Spleen (tissue), 11 donors: Measurements from ENCODE around the gene MT1F. TPM values are rescaled to one million over a fixed set of nuclear protein-coding genes. Genes with fewer than 3 reads are reported as not detected.

ENCODE experiments used
- DNase-seq: peaks from one replicate; pipeline ENCODE4 v3.0.0-alpha.2; 2020
- H3K27ac ChIP-seq, 8 donors: fragments of 200-600 bp; sonication (generic) in 7 of 8; 1 replicate in 4 of 8; 2 replicates in 4 of 8; pipeline versions ENCODE4 v1.5.0 to v1.8.0; 2016 to 2021; ENCODE audit warnings: inconsistent platforms in 4 of 8, mild to moderate bottlenecking in 4 of 8, moderate library complexity in 1 of 8
- H3K27me3 ChIP-seq, 7 donors: fragments of 200-600 bp; sonication (generic) in 6 of 7; replicated peaks in 1 of 7; 1 replicate in 4 of 7; 2 replicates in 3 of 7; pipeline versions ENCODE4 v1.5.0 to v1.8.0; 2016 to 2021; ENCODE audit warnings: inconsistent platforms in 3 of 7, mild to moderate bottlenecking in 1 of 7
- H3K36me3 ChIP-seq, 6 donors: fragments of 200-600 bp; sonication (generic) in 5 of 6; 1 replicate in 4 of 6; 2 replicates in 2 of 6; pipeline versions ENCODE4 v1.5.0 to v1.8.0; 2016 to 2021; ENCODE audit warnings: inconsistent platforms in 2 of 6
- H3K4me1 ChIP-seq, 6 donors: fragments of 200-600 bp; sonication (generic) in 5 of 6; 1 replicate in 3 of 6; 2 replicates in 3 of 6; pipeline versions ENCODE4 v1.5.0 to v1.8.0; 2016 to 2021; ENCODE audit warnings: inconsistent platforms in 3 of 6
- H3K4me3 ChIP-seq, 8 donors: fragments of 200-600 bp; sonication (generic) in 7 of 8; 1 replicate in 4 of 8; 2 replicates in 4 of 8; pipeline versions ENCODE4 v1.5.0 to v1.8.0; 2016 to 2021; ENCODE audit warnings: inconsistent platforms in 4 of 8, mild to moderate bottlenecking in 4 of 8, moderate library complexity in 2 of 8
- H3K9me3 ChIP-seq, 8 donors: fragments of 200-600 bp; sonication (generic) in 7 of 8; 1 replicate in 4 of 8; 2 replicates in 4 of 8; pipeline versions ENCODE4 v1.5.0 to v1.8.0; 2016 to 2021; ENCODE audit warnings: inconsistent platforms in 4 of 8
- POLR2A ChIP-seq, 3 donors: fragments of 450-650 bp; IDR thresholded peaks; one replicate each; pipeline ENCODE4 v1.5.1; 2017; ENCODE audit warnings: antibody characterized with exemption in 3 of 3, mild to moderate bottlenecking in 1 of 3
- POLR2AphosphoS5 ChIP-seq, 3 donors: sonication (generic); formaldehyde crosslinking; IDR thresholded peaks; one replicate each; pipeline ENCODE4 v1.5.1; 2017; ENCODE audit warnings: antibody characterized with exemption in 3 of 3
- whole genome bisulfite sequencing, 5 donors: extraction: QIAGEN DNeasy Blood & Tissue Kit in 3 of 5; methylation state at CpG; one replicate each; pipeline versions ENCODE4 v1.1.5 to v1.1.7; 2013 to 2018; 5-methylcytosine and 5-hydroxymethylcytosine counted together
- intact Hi-C: fragments of 100-400 bp; cut with DNase I; formaldehyde crosslinking; loops from one replicate; pipeline ENCODE4 v1.15.0; 2023; ENCODE audit warnings: low total_unique reads
- polyA plus RNA-seq, 3 donors: library from polyadenylated mRNA; stranded (reverse); fragments of 200-250 nt; gene quantifications; one replicate each; pipeline ENCODE4 v1.2.1, GENCODE V29; 2013
- total RNA-seq, 7 donors: library from RNA; depleted of rRNA in 3 of 7; stranded (reverse); fragments of >200 nt in 3 of 7; fragmentation: NEBNext Ultra II Directional in 4 of 7; extraction: Animal tissue kit (Norgen Biotek cat#: 25700) in 4 of 7; gene quantifications; one replicate each; pipeline versions ENCODE4 v1.1.0 to v1.2.1, GENCODE V29; 2016 to 2021
- TF ChIP-seq, protein P1 (sequence below), 11 experiments: fragments of 200-600 bp in 7 of 11; fragments of 450-650 bp in 4 of 11; sonication (generic) in 4 of 11; IDR thresholded peaks in 8 of 11; conservative IDR thresholded peaks in 3 of 11; 1 replicate in 7 of 11; 2 replicates in 4 of 11; pipeline versions ENCODE4 v1.4.0 to v1.8.0; 2016 to 2021; ENCODE audit warnings: antibody characterized with exemption in 11 of 11, inconsistent platforms in 4 of 11, mild to moderate bottlenecking in 1 of 11
- donor health status: healthy with polysubstance abuse.
- donor health status: DM: no; HTN: no; CAD: no; lungs with moderate emphysema.
- donor health status: DM: no; HTN: no; CAD: no.
- donor health status: Bipolar disorder and iron deficiency.
- donor health status: healthy.
- donor health status: DM: no; HTN: no; CAD: no.
- donor health status: DM: yes; HTN: yes; CAD: no.

The MT1F gene
- total and polyA plus RNA-seq, 10 donors = 6.4 to 21.0 (median 15.6) TPM

DNA sequence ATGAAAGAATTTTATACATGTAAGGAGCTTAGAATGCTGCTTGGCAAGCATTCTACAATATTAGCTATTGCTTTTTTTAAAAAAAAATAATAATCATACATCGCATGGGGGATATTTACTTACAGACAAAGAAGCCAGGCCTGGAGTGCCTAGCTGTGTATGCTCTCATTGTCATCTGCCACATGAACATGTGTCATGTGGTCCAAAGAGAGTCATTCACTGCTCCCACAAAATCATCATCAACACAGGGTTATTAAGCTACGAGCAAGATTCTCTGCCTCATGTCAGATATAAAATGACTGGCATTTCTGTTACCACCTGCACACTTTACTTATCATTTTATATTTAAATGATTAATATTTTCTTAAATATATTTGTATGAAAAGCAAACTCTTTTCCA, 34.1 kb upstream of the MT1F start:
- Histone ChIP-seq H3K27ac (no peak overlapping the region), H3K36me3 (no peaks in the 10 kb centered on the region), H3K4me3 (no peak overlapping the region), H3K9me3 (no peaks in the 10 kb centered on the region), H3K4me1 (peaks cover 0 to 25% (median 16%) of the 10 kb centered on the region in 6 donors), H3K27me3 (peaks cover 0 to 39% (median 18%) of the 10 kb centered on the region in 7 donors)
- TF ChIP-seq POLR2AphosphoS5 (IDR thresholded peaks at IDR 0.05) (no peak), POLR2A (IDR thresholded peaks at IDR 0.05) (no peak)
- TF ChIP-seq, protein P1, sequence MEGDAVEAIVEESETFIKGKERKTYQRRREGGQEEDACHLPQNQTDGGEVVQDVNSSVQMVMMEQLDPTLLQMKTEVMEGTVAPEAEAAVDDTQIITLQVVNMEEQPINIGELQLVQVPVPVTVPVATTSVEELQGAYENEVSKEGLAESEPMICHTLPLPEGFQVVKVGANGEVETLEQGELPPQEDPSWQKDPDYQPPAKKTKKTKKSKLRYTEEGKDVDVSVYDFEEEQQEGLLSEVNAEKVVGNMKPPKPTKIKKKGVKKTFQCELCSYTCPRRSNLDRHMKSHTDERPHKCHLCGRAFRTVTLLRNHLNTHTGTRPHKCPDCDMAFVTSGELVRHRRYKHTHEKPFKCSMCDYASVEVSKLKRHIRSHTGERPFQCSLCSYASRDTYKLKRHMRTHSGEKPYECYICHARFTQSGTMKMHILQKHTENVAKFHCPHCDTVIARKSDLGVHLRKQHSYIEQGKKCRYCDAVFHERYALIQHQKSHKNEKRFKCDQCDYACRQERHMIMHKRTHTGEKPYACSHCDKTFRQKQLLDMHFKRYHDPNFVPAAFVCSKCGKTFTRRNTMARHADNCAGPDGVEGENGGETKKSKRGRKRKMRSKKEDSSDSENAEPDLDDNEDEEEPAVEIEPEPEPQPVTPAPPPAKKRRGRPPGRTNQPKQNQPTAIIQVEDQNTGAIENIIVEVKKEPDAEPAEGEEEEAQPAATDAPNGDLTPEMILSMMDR (IDR thresholded peaks at IDR 0.05 in 8 of 11, conservative IDR thresholded peaks at IDR 0.05 in 3 of 11) = no peak
- intact Hi-C loops = no loop called here
- no peak for DNase-seq
- WGBS, 5 donors = 91 to 99% (median 96%) methylated on average over 2 of the region's 2 CpGs

DNA sequence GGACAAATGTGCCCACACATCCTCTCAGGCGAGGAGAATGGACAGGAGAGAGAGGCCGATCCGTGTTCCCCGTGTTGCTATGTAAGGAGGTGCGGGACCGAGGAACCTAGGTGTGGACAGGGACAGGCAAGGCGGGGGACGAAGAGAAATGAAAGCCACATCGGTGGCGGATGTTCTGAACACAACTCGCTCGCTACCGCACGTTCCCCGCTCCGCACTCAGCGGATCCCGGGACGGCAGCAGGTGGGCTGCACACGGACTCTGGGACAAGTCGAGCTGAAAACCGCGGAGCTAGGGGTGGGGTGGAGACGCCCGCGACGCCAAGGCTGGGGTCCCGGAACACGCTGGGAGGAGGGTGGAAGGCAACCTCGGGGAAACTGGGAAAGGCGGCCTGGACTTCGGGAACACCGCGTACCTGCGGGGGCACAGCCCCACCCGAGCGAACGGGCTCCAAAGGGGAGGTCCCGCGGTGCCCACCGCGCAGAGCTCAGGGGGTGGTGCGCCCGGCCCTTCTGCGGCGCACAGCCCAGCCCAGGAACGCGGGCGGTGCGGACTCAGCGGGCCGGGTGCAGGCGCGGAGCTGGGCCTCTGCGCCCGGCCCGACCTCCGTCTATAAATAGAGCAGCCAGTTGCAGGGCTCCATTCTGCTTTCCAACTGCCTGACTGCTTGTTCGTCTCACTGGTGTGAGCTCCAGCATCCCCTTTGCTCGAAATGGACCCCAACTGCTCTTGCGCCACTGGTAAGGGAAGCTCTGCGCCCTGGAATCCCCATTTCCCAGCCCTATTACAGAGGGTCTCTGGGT, 32.4 kb upstream of the MT1F start, which contains the start of gene MT1E:
TSS of gene MT1E (plus strand) at position 642 of the 803 bp plus-strand sequence. CDS start at position 713, 71 bp downstream.
- no peaks in the 10 kb centered on the region for H3K36me3 ChIP-seq
- H3K9me3 ChIP-seq = no peaks in the 10 kb centered on the region
- peak within 1 kb of the TSS; percentile 44 to 75 (median 48) for H3K4me3 ChIP-seq
- WGBS, 5 donors = 2 to 5% (median 4%) methylated on average over 33 to 62 of the region's 62 CpGs
- H3K27ac ChIP-seq = peak within 1 kb of the TSS; percentile 42 to 84 (median 79)
- intact Hi-C loops = no loop called here
- peaks cover 0 to 39% (median 21%) of the 10 kb centered on the region in 6 donors for H3K4me1 ChIP-seq
- DNase-seq = no peak
- peaks cover 0 to 33% (median 18%) of the 10 kb centered on the region in 7 donors for H3K27me3 ChIP-seq
- peak in 2 of 3 donors; percentile 5 to 38 for TF ChIP-seq POLR2A (IDR thresholded peaks at IDR 0.05)
- TF ChIP-seq POLR2AphosphoS5 (IDR thresholded peaks at IDR 0.05) = peak; percentile 77 to 84 (median 84)
- TF ChIP-seq, protein P1 (IDR thresholded peaks at IDR 0.05 in 8 of 11, conservative IDR thresholded peaks at IDR 0.05 in 3 of 11) = no peak

DNA sequence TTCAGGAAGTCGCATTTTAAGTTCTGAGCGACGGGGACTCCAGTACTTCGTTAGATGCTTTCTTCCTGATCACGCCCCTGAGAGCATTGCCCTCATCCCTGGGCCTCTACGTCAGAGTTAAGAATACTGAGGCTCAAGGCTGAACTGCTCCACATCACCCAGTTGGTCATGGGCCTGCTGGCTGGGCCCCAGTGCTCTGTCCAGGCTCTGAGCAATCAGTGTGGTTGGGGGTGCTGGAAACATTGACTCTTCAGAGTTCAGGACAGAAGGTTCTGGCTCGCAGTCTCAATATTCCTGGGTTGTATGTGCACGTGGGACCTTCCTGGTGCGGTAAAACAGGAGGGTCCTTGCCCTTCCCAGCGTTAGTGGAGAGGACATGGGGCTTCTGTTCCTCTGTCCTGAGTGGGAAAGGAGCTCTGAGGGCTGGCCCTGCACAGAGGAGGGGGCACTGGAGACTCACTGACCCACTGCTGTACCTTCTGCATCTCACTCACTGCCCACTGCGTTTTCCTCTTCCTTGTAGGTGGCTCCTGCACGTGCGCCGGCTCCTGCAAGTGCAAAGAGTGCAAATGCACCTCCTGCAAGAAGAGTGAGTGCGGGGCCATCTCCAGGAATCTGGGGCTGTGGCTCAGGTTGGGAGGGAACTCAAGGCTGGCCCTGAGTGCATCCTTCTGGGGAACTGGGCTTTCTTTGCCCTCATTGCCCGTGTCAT, 31.7 kb upstream of the MT1F start:
- WGBS, 5 donors = 22 to 36% (median 33%) methylated on average over 15 to 16 of the region's 16 CpGs
- H3K27me3 ChIP-seq = peaks cover 0 to 35% (median 18%) of the 10 kb centered on the region in 7 donors
- TF ChIP-seq, protein P1 (IDR thresholded peaks at IDR 0.05 in 8 of 11, conservative IDR thresholded peaks at IDR 0.05 in 3 of 11) = no peak
- H3K4me1 ChIP-seq = peaks cover 0 to 43% (median 21%) of the 10 kb centered on the region in 6 donors
- peak overlapping the region; percentile 44 to 75 (median 48) for H3K4me3 ChIP-seq
- intact Hi-C loops = no loop called here
- no peaks in the 10 kb centered on the region for H3K9me3 ChIP-seq
- no peak for DNase-seq
- H3K27ac ChIP-seq = peak overlapping the region; percentile 42 to 84 (median 79)
- H3K36me3 ChIP-seq = no peaks in the 10 kb centered on the region

DNA sequence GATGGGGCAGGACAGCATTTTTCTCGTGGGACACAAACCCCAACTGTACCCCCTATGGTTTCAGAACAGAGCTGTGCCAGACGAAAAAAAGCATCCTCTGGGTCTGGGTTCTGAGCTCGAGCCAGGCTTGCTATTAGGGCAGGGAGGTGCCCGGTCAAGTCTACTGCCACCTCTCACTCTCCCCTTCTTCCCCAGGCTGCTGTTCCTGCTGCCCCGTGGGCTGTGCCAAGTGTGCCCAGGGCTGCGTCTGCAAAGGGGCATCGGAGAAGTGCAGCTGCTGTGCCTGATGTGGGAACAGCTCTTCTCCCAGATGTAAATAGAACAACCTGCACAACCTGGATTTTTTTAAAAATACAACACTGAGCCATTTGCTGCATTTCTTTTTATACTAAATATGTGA, 31.1 kb upstream of the MT1F start:
- Histone ChIP-seq H3K27ac (peak overlapping the region in 3 of 8 donors; percentile 71 to 84 (median 83)), H3K9me3 (no peaks in the 10 kb centered on the region), H3K36me3 (no peaks in the 10 kb centered on the region), H3K27me3 (peaks cover 0 to 41% (median 19%) of the 10 kb centered on the region in 7 donors), H3K4me1 (peaks cover 0 to 48% (median 22%) of the 10 kb centered on the region in 6 donors), H3K4me3 (peak overlapping the region in 6 of 8 donors; percentile 47 to 75 (median 49))
- DNase-seq = no peak
- TF ChIP-seq POLR2AphosphoS5 (IDR thresholded peaks at IDR 0.05) (no peak), POLR2A (IDR thresholded peaks at IDR 0.05) (no peak)
- TF ChIP-seq, protein P1 (IDR thresholded peaks at IDR 0.05 in 8 of 11, conservative IDR thresholded peaks at IDR 0.05 in 3 of 11) = no peak
- WGBS, 5 donors = 62 to 73% (median 69%) methylated on average over 7 of the region's 7 CpGs
- intact Hi-C loops = no loop called here
